22Rv1 (cell line): ENCODE data around the gene RBM27.

ENCODE experiments used
- CTCF ChIP-seq: fragments of 450-650 bp; IDR thresholded peaks from 2 replicates; pipeline ENCODE4 v1.5.1; 2017; ENCODE audit warnings: mild to moderate bottlenecking
- ZFX ChIP-seq: fragments of 450-650 bp; IDR thresholded peaks from 2 replicates; pipeline ENCODE4 v1.6.1; 2017; ENCODE audit warnings: antibody characterized with exemption, borderline replicate concordance

- no peak for TF ChIP-seq CTCF
- TF ChIP-seq ZFX = no peak
Measured at GRCh38 chr5:146206257-146206656, 2.9 kb downstream of the RBM27 start.
